Measurements from ENCODE around the gene TMIGD2. TPM values are rescaled to one million over a fixed set of nuclear protein-coding genes. Genes with fewer than 3 reads are reported as not detected.
A peak's percentile ranks its signal among the peaks of the same experiment; 100 is the strongest.

Gene TMIGD2
- total and polyA plus RNA-seq, 2 donors (not counting 1 experiment from before 2014, with no cell fraction given) = not detected

GRCh38 chr19:4295972-4296771 lies 6.0 kb downstream of the TMIGD2 start:
- peak; percentile 20 to 33 for DNase-seq (ENCODE audit: low read depth in 2 of 2)
- Histone ChIP-seq H4K20me1 (ENCODE audit: control insufficient read depth, extremely low read depth, insufficient read depth, low read length) (no peaks in the 10 kb centered on the region), H3K4me1 (ENCODE audit: control insufficient read depth, extremely low read depth, insufficient read depth, low read length) (no peaks in the 10 kb centered on the region), H3K27me3 (ENCODE audit: control insufficient read depth, insufficient read depth, low read length) (peaks cover 3% of the 10 kb centered on the region), H3K36me3 (ENCODE audit: control insufficient read depth, insufficient read depth, low read length) (no peaks in the 10 kb centered on the region), H3K4me2 (ENCODE audit: extremely low read depth, insufficient read depth, low read length) (no peak overlapping the region), H3K4me3 (replicated peaks in 1 of 4; ENCODE audit: control extremely low read depth in 1 of 4, insufficient read depth in 1 of 4, low read depth in 3 of 4, low read length in 4 of 4) (no peak overlapping the region), H2AFZ (ENCODE audit: low read length) (no peak overlapping the region), H3K79me2 (ENCODE audit: control insufficient read depth, insufficient read depth, low read length) (no peaks in the 10 kb centered on the region), H3K27ac (ENCODE audit: insufficient read depth, low read length) (no peak overlapping the region), H3K9me3 (ENCODE audit: control insufficient read depth, insufficient read depth, low read depth, low read length) (no peaks in the 10 kb centered on the region), H3K9ac (ENCODE audit: insufficient read depth, low read length) (no peak overlapping the region)
- no peak for TF ChIP-seq CTCF (conservative IDR thresholded peaks at IDR 0.05 in 1 of 2, IDR thresholded peaks at IDR 0.05 in 1 of 2; ENCODE audit: low read depth in 1 of 2, low read length in 2 of 2)
- no peak for TF ChIP-seq EZH2 (IDR thresholded peaks at IDR 0.05; ENCODE audit: low read length, missing control alignments)

GRCh38 chr19:4294389-4294788 lies 7.8 kb downstream of the TMIGD2 start:
- H2AFZ ChIP-seq (ENCODE audit: low read length) = no peak overlapping the region
- H3K36me3 ChIP-seq (ENCODE audit: control insufficient read depth, insufficient read depth, low read length) = no peaks in the 10 kb centered on the region
- H3K4me2 ChIP-seq (ENCODE audit: extremely low read depth, insufficient read depth, low read length) = no peak overlapping the region
- no peaks in the 10 kb centered on the region for H3K9me3 ChIP-seq (ENCODE audit: control insufficient read depth, insufficient read depth, low read depth, low read length)
- no peak overlapping the region for H3K9ac ChIP-seq (ENCODE audit: insufficient read depth, low read length)
- no peaks in the 10 kb centered on the region for H4K20me1 ChIP-seq (ENCODE audit: control insufficient read depth, extremely low read depth, insufficient read depth, low read length)
- TF ChIP-seq EZH2 (IDR thresholded peaks at IDR 0.05; ENCODE audit: low read length, missing control alignments) (no peak), CTCF (conservative IDR thresholded peaks at IDR 0.05 in 1 of 2, IDR thresholded peaks at IDR 0.05 in 1 of 2; ENCODE audit: low read depth in 1 of 2, low read length in 2 of 2) (no peak)
- no peak overlapping the region for H3K27ac ChIP-seq (ENCODE audit: insufficient read depth, low read length)
- DNase-seq (ENCODE audit: low read depth in 2 of 2) = no peak
- peaks cover 3% of the 10 kb centered on the region for H3K27me3 ChIP-seq (ENCODE audit: control insufficient read depth, insufficient read depth, low read length)
- H3K4me1 ChIP-seq (ENCODE audit: control insufficient read depth, extremely low read depth, insufficient read depth, low read length) = no peaks in the 10 kb centered on the region
- H3K4me3 ChIP-seq (replicated peaks in 1 of 4; ENCODE audit: control extremely low read depth in 1 of 4, insufficient read depth in 1 of 4, low read depth in 3 of 4, low read length in 4 of 4) = no peak overlapping the region
- no peaks in the 10 kb centered on the region for H3K79me2 ChIP-seq (ENCODE audit: control insufficient read depth, insufficient read depth, low read length)

- peaks cover 3% of the 10 kb centered on the region for H3K27me3 ChIP-seq (ENCODE audit: control insufficient read depth, insufficient read depth, low read length)
- no peaks in the 10 kb centered on the region for H3K9me3 ChIP-seq (ENCODE audit: control insufficient read depth, insufficient read depth, low read depth, low read length)
- no peak for DNase-seq (ENCODE audit: low read depth in 2 of 2)
- no peaks in the 10 kb centered on the region for H3K4me1 ChIP-seq (ENCODE audit: control insufficient read depth, extremely low read depth, insufficient read depth, low read length)
- no peaks in the 10 kb centered on the region for H3K36me3 ChIP-seq (ENCODE audit: control insufficient read depth, insufficient read depth, low read length)
- no peak overlapping the region for H2AFZ ChIP-seq (ENCODE audit: low read length)
- no peaks in the 10 kb centered on the region for H3K79me2 ChIP-seq (ENCODE audit: control insufficient read depth, insufficient read depth, low read length)
- H4K20me1 ChIP-seq (ENCODE audit: control insufficient read depth, extremely low read depth, insufficient read depth, low read length) = no peaks in the 10 kb centered on the region
- no peak overlapping the region for H3K9ac ChIP-seq (ENCODE audit: insufficient read depth, low read length)
- H3K4me3 ChIP-seq (replicated peaks in 1 of 4; ENCODE audit: control extremely low read depth in 1 of 4, insufficient read depth in 1 of 4, low read depth in 3 of 4, low read length in 4 of 4) = no peak overlapping the region
- H3K27ac ChIP-seq (ENCODE audit: insufficient read depth, low read length) = no peak overlapping the region
- TF ChIP-seq CTCF (conservative IDR thresholded peaks at IDR 0.05 in 1 of 2, IDR thresholded peaks at IDR 0.05 in 1 of 2; ENCODE audit: low read depth in 1 of 2, low read length in 2 of 2) (no peak), EZH2 (IDR thresholded peaks at IDR 0.05; ENCODE audit: low read length, missing control alignments) (no peak)
- no peak overlapping the region for H3K4me2 ChIP-seq (ENCODE audit: extremely low read depth, insufficient read depth, low read length)
Measured at GRCh38 chr19:4292515-4292914, 9.7 kb downstream of the TMIGD2 start.

Data from fibroblast of lung (primary cell).